HepG2 (cell line): ENCODE data around the gene PSMC3IP. TPM values are rescaled to one million over a fixed set of nuclear protein-coding genes. Genes with fewer than 3 reads are reported as not detected.

Source experiments
- CBX2 ChIP-seq, 2 experiments: fragments of 200-600 bp in 1 of 2; sonication (generic); formaldehyde crosslinking in 1 of 2; IDR thresholded peaks; 2 replicates each; pipeline versions ENCODE4 v1.7.0 to v1.8.1; 2018 to 2022; ENCODE audit warnings: low read depth in 2 of 2, low read length in 1 of 2, mild to moderate bottlenecking in 1 of 2, missing genetic modification reagents in 1 of 2
- ETS1 ChIP-seq: sonication (generic); formaldehyde crosslinking; IDR thresholded peaks from 2 replicates; pipeline ENCODE4 v1.4.0; 2020; ENCODE audit warnings: missing genetic modification reagents
- GFI1 ChIP-seq: sonication (generic); formaldehyde crosslinking; IDR thresholded peaks from 2 replicates; pipeline ENCODE4 v1.5.0; 2020; ENCODE audit warnings: missing genetic modification reagents, mild to moderate bottlenecking, borderline replicate concordance
- HIVEP1 ChIP-seq: sonication (generic); formaldehyde crosslinking; IDR thresholded peaks from 2 replicates; pipeline ENCODE4 v1.4.0; 2020; ENCODE audit warnings: mild to moderate bottlenecking, missing genetic modification reagents
- HMG20B ChIP-seq: conservative IDR thresholded peaks from 2 replicates; pipeline ENCODE4 v1.6.1; 2016; ENCODE audit warnings: missing genetic modification reagents, missing compliant biosample characterization
- JARID2 ChIP-seq: sonication (generic); formaldehyde crosslinking; IDR thresholded peaks from 2 replicates; pipeline ENCODE4 v1.8.1; 2023; ENCODE audit warnings: missing genetic modification reagents, inconsistent platforms; ENCODE audit not compliant: insufficient replicate concordance
- NFKBIZ ChIP-seq: IDR thresholded peaks from 2 replicates; pipeline ENCODE4 v1.6.1; 2018; ENCODE audit warnings: missing genetic modification reagents, missing compliant biosample characterization
- POLR2G ChIP-seq: fragments of 200-400 bp; formaldehyde crosslinking; IDR thresholded peaks from 2 replicates; pipeline ENCODE4 v1.6.1; 2018; ENCODE audit warnings: mild to moderate bottlenecking, low read depth, low read length, moderate library complexity
- SALL1 ChIP-seq: sonication (generic); formaldehyde crosslinking; IDR thresholded peaks from 2 replicates; pipeline ENCODE4 v1.8.0; 2022; ENCODE audit warnings: mild to moderate bottlenecking, missing genetic modification reagents
- SRSF9 ChIP-seq: fragments of 200-400 bp; formaldehyde crosslinking; IDR thresholded peaks from 2 replicates; pipeline ENCODE4 v1.6.1; 2018; ENCODE audit warnings: borderline replicate concordance, mild to moderate bottlenecking, low read depth, low read length; ENCODE audit not compliant: insufficient read depth, poor library complexity, severe bottlenecking
- ZNF207 ChIP-seq: fragments of 450-650 bp; IDR thresholded peaks from 2 replicates; pipeline ENCODE4 v1.6.1; 2016; ENCODE audit warnings: antibody characterized with exemption, borderline replicate concordance
- ZNF260 ChIP-seq: sonication (generic); formaldehyde crosslinking; IDR thresholded peaks from 2 replicates; pipeline ENCODE4 v1.4.0; 2020; ENCODE audit warnings: missing genetic modification reagents, low read depth, mild to moderate bottlenecking, borderline replicate concordance
- ZNF263 ChIP-seq: sonication (generic); formaldehyde crosslinking; IDR thresholded peaks from 2 replicates; pipeline ENCODE4 v1.4.0; 2020; ENCODE audit warnings: missing genetic modification reagents
- ZNF644 ChIP-seq: IDR thresholded peaks from 2 replicates; pipeline ENCODE4 v1.6.1; 2016; ENCODE audit warnings: low read depth
- ZNF7 ChIP-seq: IDR thresholded peaks from 2 replicates; pipeline ENCODE4 v1.6.1; 2016; ENCODE audit warnings: missing biosample characterization, missing genetic modification reagents
- ZNF878 ChIP-seq: sonication (generic); formaldehyde crosslinking; IDR thresholded peaks from 2 replicates; pipeline ENCODE4 v1.8.1; 2023; ENCODE audit warnings: mild to moderate bottlenecking, missing genetic modification reagents, moderate library complexity
- polyA plus RNA-seq, 8 experiments: library from polyadenylated mRNA; depleted of rRNA in 3 of 8; stranded (reverse) in 7 of 8; unstranded in 1 of 8; fragments of >200 nt; fragmentation: Illumina TruSeq in 4 of 8; extraction: Trizol in 4 of 8; gene quantifications; 2 replicates each; pipeline versions ENCODE4 v1.2.1 to v1.2.3, GENCODE V29; 2011 to 2016; ENCODE audit warnings: low read depth in 4 of 8, missing spikeins in 1 of 8, mixed read lengths in 1 of 8; ENCODE audit not compliant: insufficient read depth in 1 of 8
- total RNA-seq, 5 experiments: library from RNA; depleted of rRNA; stranded (reverse); fragments of >200 nt; fragmentation: Illumina TruSeq; extraction: Trizol; gene quantifications; 2 replicates each; pipeline ENCODE4 v1.2.3, GENCODE V29; 2016; ENCODE audit warnings: low read depth in 1 of 5
- TF ChIP-seq, protein P1 (sequence below): sonication (generic); formaldehyde crosslinking; conservative IDR thresholded peaks from 2 replicates; pipeline ENCODE4 v1.4.0; 2020; ENCODE audit warnings: mild to moderate bottlenecking, missing genetic modification reagents, moderate library complexity
- TF ChIP-seq, protein P2 (sequence below): sonication (generic); formaldehyde crosslinking; IDR thresholded peaks from 2 replicates; pipeline ENCODE4 v1.4.0; 2020; ENCODE audit warnings: low read depth, missing genetic modification reagents

Gene PSMC3IP
- total and polyA plus RNA-seq, 2 of the 13 experiments (the other 11 are each of a cell fraction or from before 2014, with no cell fraction given) = 6.5 to 22.4 TPM

DNA sequence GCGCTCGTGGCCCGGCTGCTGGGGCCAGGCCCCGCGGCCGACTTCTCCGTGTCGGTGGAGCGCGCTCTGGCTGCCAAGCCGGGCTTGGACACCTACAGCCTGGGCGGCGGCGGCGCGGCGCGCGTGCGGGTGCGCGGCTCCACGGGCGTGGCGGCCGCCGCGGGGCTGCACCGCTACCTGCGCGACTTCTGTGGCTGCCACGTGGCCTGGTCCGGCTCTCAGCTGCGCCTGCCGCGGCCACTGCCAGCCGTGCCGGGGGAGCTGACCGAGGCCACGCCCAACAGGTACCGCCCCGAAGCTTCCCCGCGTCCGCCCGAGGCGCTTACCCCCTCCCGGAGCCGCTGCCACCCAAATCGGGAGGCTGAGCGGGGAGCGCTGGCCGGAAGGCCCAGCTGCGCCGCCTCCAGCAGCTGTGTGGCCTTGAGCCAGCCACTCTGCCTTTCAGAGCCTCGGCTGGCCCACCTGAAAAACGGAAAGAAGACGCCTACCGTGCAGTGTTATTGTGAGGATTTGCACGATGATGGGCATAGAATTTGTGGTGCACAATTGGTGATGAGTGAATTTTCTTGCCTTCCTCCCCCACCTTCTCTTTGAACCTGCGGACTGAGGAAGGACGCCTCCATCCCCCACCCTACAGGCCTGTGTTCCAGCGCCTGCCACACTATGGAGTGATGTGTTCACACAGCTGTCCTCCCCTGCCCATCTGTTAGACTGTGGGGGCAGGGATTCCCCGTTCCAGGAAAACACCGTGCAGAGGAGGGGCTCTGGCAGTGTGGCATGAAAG lies 41.0 kb downstream of the PSMC3IP start (continued):
- TF ChIP-seq ZNF644 (CRISPR knock-in tag) (0 out of 2 replicates have a peak, but pooled peaks have one; percentile 33), JARID2 (CRISPR knock-in tag) (no peak), HIVEP1 (CRISPR knock-in tag) (no peak), CBX2 (IDR thresholded peaks at IDR 0.05; ENCODE audit: low read depth, low read length) (no peak), CBX2 (CRISPR knock-in tag; IDR thresholded peaks at IDR 0.05; ENCODE audit: low read depth) (no peak; the same call in 1 of the 2 replicates), POLR2G (peak; percentile 72; the same call in 1 of the 2 replicates), ZNF7 (CRISPR knock-in tag) (peak; percentile 53; the same call in 1 of the 2 replicates), SRSF9 (no peak), ETS1 (no peak; the same call in 1 of the 2 replicates), ZNF263 (CRISPR knock-in tag) (no peak), ZNF878 (CRISPR knock-in tag) (no peak; the same call in 1 of the 2 replicates), HMG20B (CRISPR knock-in tag) (peak; percentile 64), NFKBIZ (CRISPR knock-in tag) (0 out of 2 replicates have a peak, but pooled peaks have one; percentile 60), GFI1 (no peak), SALL1 (CRISPR knock-in tag) (peak; percentile 88), ZNF260 (no peak), ZNF207 (no peak)
- TF ChIP-seq, protein P1, sequence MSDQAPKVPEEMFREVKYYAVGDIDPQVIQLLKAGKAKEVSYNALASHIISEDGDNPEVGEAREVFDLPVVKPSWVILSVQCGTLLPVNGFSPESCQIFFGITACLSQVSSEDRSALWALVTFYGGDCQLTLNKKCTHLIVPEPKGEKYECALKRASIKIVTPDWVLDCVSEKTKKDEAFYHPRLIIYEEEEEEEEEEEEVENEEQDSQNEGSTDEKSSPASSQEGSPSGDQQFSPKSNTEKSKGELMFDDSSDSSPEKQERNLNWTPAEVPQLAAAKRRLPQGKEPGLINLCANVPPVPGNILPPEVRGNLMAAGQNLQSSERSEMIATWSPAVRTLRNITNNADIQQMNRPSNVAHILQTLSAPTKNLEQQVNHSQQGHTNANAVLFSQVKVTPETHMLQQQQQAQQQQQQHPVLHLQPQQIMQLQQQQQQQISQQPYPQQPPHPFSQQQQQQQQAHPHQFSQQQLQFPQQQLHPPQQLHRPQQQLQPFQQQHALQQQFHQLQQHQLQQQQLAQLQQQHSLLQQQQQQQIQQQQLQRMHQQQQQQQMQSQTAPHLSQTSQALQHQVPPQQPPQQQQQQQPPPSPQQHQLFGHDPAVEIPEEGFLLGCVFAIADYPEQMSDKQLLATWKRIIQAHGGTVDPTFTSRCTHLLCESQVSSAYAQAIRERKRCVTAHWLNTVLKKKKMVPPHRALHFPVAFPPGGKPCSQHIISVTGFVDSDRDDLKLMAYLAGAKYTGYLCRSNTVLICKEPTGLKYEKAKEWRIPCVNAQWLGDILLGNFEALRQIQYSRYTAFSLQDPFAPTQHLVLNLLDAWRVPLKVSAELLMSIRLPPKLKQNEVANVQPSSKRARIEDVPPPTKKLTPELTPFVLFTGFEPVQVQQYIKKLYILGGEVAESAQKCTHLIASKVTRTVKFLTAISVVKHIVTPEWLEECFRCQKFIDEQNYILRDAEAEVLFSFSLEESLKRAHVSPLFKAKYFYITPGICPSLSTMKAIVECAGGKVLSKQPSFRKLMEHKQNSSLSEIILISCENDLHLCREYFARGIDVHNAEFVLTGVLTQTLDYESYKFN (CRISPR knock-in tag) = peak; percentile 77
- TF ChIP-seq, protein P2, sequence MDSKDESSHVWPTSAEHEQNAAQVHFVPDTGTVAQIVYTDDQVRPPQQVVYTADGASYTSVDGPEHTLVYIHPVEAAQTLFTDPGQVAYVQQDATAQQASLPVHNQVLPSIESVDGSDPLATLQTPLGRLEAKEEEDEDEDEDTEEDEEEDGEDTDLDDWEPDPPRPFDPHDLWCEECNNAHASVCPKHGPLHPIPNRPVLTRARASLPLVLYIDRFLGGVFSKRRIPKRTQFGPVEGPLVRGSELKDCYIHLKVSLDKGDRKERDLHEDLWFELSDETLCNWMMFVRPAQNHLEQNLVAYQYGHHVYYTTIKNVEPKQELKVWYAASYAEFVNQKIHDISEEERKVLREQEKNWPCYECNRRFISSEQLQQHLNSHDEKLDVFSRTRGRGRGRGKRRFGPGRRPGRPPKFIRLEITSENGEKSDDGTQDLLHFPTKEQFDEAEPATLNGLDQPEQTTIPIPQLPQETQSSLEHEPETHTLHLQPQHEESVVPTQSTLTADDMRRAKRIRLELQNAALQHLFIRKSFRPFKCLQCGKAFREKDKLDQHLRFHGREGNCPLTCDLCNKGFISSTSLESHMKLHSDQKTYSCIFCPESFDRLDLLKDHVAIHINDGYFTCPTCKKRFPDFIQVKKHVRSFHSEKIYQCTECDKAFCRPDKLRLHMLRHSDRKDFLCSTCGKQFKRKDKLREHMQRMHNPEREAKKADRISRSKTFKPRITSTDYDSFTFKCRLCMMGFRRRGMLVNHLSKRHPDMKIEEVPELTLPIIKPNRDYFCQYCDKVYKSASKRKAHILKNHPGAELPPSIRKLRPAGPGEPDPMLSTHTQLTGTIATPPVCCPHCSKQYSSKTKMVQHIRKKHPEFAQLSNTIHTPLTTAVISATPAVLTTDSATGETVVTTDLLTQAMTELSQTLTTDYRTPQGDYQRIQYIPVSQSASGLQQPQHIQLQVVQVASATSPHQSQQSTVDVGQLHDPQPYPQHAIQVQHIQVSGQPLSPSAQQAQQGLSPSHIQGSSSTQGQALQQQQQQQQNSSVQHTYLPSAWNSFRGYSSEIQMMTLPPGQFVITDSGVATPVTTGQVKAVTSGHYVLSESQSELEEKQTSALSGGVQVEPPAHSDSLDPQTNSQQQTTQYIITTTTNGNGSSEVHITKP (CRISPR knock-in tag) = peak; percentile 63
